IPS DF 6.9 (cell line): ENCODE measurements around the gene SNTG2.

Experiments used
- DNase-seq: peaks from one replicate; pipeline ENCODE4 v3.0.0-alpha.2; 2013; ENCODE audit warnings: low read depth, low spot score
- H3K27ac ChIP-seq: one replicate; pipeline ENCODE4 v1.5.1; 2013; ENCODE audit warnings: low read length, control low read depth
- H3K27me3 ChIP-seq: 2 replicates; pipeline ENCODE4 v1.6.1; 2013; ENCODE audit warnings: mild to moderate bottlenecking, low read length; ENCODE audit not compliant: control insufficient read depth, insufficient read depth
- H3K36me3 ChIP-seq: 2 replicates; pipeline ENCODE4 v1.6.1; 2013; ENCODE audit warnings: low read length; ENCODE audit not compliant: control insufficient read depth, insufficient read depth
- H3K4me1 ChIP-seq: 2 replicates; pipeline ENCODE4 v1.6.1; 2013; ENCODE audit warnings: low read length; ENCODE audit not compliant: control insufficient read depth, insufficient read depth
- H3K4me3 ChIP-seq: 2 replicates; pipeline ENCODE4 v1.5.1; 2013; ENCODE audit warnings: mild to moderate bottlenecking, low read length
- H3K9me3 ChIP-seq: 2 replicates; pipeline ENCODE4 v1.6.1; 2013; ENCODE audit warnings: low read length, inconsistent platforms; ENCODE audit not compliant: control insufficient read depth, insufficient read depth
- WGBS: extraction: QIAGEN DNeasy Blood & Tissue Kit; methylation state at CpG from one replicate; pipeline ENCODE4 v1.1.7; 2013; ENCODE audit warnings: mixed read lengths, missing lambda C conversion rate; ENCODE audit not compliant: insufficient read length, insufficient coverage; 5-methylcytosine and 5-hydroxymethylcytosine counted together

The SNTG2 gene

GRCh38 chr2:1245193-1245592, 294.5 kb downstream of the SNTG2 start:
- no peak for DNase-seq
- Histone ChIP-seq H3K36me3 (no peaks in the 10 kb centered on the region), H3K27me3 (no peaks in the 10 kb centered on the region), H3K9me3 (no peaks in the 10 kb centered on the region), H3K4me3 (no peak overlapping the region), H3K4me1 (no peaks in the 10 kb centered on the region), H3K27ac (no peak overlapping the region)
- WGBS = no CpG with 5 or more reads among the region's 2 CpGs

- no peaks in the 10 kb centered on the region for H3K27me3 ChIP-seq
- WGBS = no CpG with 5 or more reads among the region's 9 CpGs
Measured at GRCh38 chr2:1246239-1246638, 295.6 kb downstream of the SNTG2 start.

GRCh38 chr2:1246991-1247390, 296.3 kb downstream of the SNTG2 start:
- no peak for DNase-seq
- no CpG with 5 or more reads among the region's 3 CpGs for WGBS
- Histone ChIP-seq H3K27me3 (no peaks in the 10 kb centered on the region), H3K36me3 (no peaks in the 10 kb centered on the region), H3K9me3 (no peaks in the 10 kb centered on the region), H3K4me1 (no peaks in the 10 kb centered on the region), H3K27ac (no peak overlapping the region), H3K4me3 (no peak overlapping the region)

More at GRCh38 chr2:1246239-1246638, 295.6 kb downstream of the SNTG2 start:
- no peak overlapping the region for H3K4me3 ChIP-seq
- no peaks in the 10 kb centered on the region for H3K9me3 ChIP-seq
- no peak for DNase-seq
- no peaks in the 10 kb centered on the region for H3K36me3 ChIP-seq
- no peak overlapping the region for H3K27ac ChIP-seq
- no peaks in the 10 kb centered on the region for H3K4me1 ChIP-seq

DNA sequence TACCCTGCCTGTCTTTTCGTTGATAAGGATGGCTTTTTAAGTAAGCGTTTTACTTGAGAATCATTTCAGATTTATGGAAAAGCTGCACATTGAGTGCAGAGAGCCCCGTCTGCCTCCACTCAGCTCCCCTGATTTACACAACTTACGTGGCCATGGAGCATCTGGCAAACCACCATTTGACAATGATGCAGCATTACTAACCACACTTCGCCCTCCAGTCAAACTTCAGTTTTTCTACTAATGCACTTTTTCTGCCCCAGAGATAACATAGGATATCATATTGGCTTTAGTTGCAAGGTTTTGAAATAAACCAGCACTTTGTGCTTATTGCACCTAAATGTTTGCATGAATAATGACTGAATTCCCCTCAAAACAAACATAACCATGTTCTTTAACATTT, 297.5 kb downstream of the SNTG2 start:
- Histone ChIP-seq H3K4me3 (no peak overlapping the region), H3K36me3 (no peaks in the 10 kb centered on the region), H3K27ac (no peak overlapping the region), H3K27me3 (no peaks in the 10 kb centered on the region), H3K4me1 (no peaks in the 10 kb centered on the region), H3K9me3 (no peaks in the 10 kb centered on the region)
- no CpG with 5 or more reads among the region's 5 CpGs for WGBS
- DNase-seq = no peak

- Histone ChIP-seq H3K4me3 (no peak overlapping the region), H3K36me3 (no peaks in the 10 kb centered on the region), H3K27me3 (no peaks in the 10 kb centered on the region), H3K4me1 (no peaks in the 10 kb centered on the region), H3K27ac (no peak overlapping the region), H3K9me3 (no peaks in the 10 kb centered on the region)
- WGBS = no CpG with 5 or more reads among the region's 10 CpGs
- DNase-seq = no peak
Measured at GRCh38 chr2:1249897-1250687, 299.4 kb downstream of the SNTG2 start.

DNA sequence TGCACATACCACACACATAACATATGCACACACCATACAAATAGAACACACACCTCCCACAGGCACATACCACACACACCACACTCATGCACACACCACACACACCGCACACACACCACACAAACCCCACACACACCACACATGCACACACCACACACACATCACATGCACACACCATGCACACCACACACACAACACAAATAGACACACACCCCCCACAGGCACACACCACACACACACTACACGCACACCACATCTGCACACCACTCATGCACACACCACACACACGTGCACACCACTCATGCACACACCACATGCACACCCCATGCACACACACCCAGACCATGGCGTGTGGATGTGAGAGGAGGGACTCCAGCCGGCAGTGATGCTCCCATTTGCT, 300.9 kb downstream of the SNTG2 start:
- no peak for DNase-seq
- 100% methylated on average over 2 of the region's 5 CpGs for WGBS

GRCh38 chr2:1253629-1254028, 303.0 kb downstream of the SNTG2 start:
- Histone ChIP-seq H3K27ac (no peak overlapping the region), H3K27me3 (no peaks in the 10 kb centered on the region), H3K36me3 (no peaks in the 10 kb centered on the region), H3K4me1 (no peaks in the 10 kb centered on the region), H3K9me3 (no peaks in the 10 kb centered on the region), H3K4me3 (no peak overlapping the region)
- 100% methylated on average over 1 of the region's 4 CpGs for WGBS
- no peak for DNase-seq

More for the DNA sequence above, 300.9 kb downstream of the SNTG2 start:
- no peak overlapping the region for H3K27ac ChIP-seq
- H3K27me3 ChIP-seq = no peaks in the 10 kb centered on the region
- no peaks in the 10 kb centered on the region for H3K4me1 ChIP-seq
- H3K36me3 ChIP-seq = no peaks in the 10 kb centered on the region
- no peaks in the 10 kb centered on the region for H3K9me3 ChIP-seq
- no peak overlapping the region for H3K4me3 ChIP-seq

GRCh38 chr2:1254662-1255343, 304.2 kb downstream of the SNTG2 start:
- Histone ChIP-seq H3K27ac (no peak overlapping the region), H3K36me3 (no peaks in the 10 kb centered on the region), H3K4me3 (no peak overlapping the region), H3K9me3 (no peaks in the 10 kb centered on the region), H3K27me3 (no peaks in the 10 kb centered on the region), H3K4me1 (no peaks in the 10 kb centered on the region)
- DNase-seq = no peak
- WGBS = no CpG with 5 or more reads among the region's 18 CpGs

- no peak overlapping the region for H3K27ac ChIP-seq
- DNase-seq = no peak
- no peaks in the 10 kb centered on the region for H3K4me1 ChIP-seq
- no peaks in the 10 kb centered on the region for H3K36me3 ChIP-seq
- H3K27me3 ChIP-seq = no peaks in the 10 kb centered on the region
- no CpG with 5 or more reads among the region's 10 CpGs for WGBS
- no peaks in the 10 kb centered on the region for H3K9me3 ChIP-seq
- H3K4me3 ChIP-seq = no peak overlapping the region
Measured at GRCh38 chr2:1256632-1257324, 306.1 kb downstream of the SNTG2 start.

GRCh38 chr2:1257334-1257733, 306.7 kb downstream of the SNTG2 start:
- no peaks in the 10 kb centered on the region for H3K9me3 ChIP-seq
- H3K4me3 ChIP-seq = no peak overlapping the region
- DNase-seq = no peak
- H3K27me3 ChIP-seq = no peaks in the 10 kb centered on the region
- no CpG with 5 or more reads among the region's 11 CpGs for WGBS
- no peaks in the 10 kb centered on the region for H3K36me3 ChIP-seq
- no peak overlapping the region for H3K27ac ChIP-seq
- no peaks in the 10 kb centered on the region for H3K4me1 ChIP-seq
